ENCODE measurements around the gene ADARB1.

GRCh38 chr21:45129189-45129923 lies 55.0 kb downstream of the ADARB1 start:
- TF ChIP-seq CTCF (IDR thresholded peaks at IDR 0.05; ENCODE audit: control extremely low read depth in 1 of 3, insufficient read depth in 1 of 3, low read depth in 1 of 3, low read length in 3 of 3) (no peak), ZNF274 (IDR thresholded peaks at IDR 0.05; ENCODE audit: borderline replicate concordance, extremely low read depth, low read length) (no peak), GTF2F1 (IDR thresholded peaks at IDR 0.05; ENCODE audit: borderline replicate concordance, low read depth, low read length) (no peak), POU5F1 (IDR thresholded peaks at IDR 0.05; ENCODE audit: low read depth, low read length) (no peak)

Data from H1 (cell line).